ENCODE data around the gene MLLT1. TPM values are rescaled to one million over a fixed set of nuclear protein-coding genes. Genes with fewer than 3 reads are reported as not detected.
A peak's percentile ranks its signal among the peaks of the same experiment; 100 is the strongest.

MLLT1 gene
- total and polyA plus RNA-seq, 4 donors, result 2.1 to 15.6 (median 7.3) TPM

GRCh38 chr19:6253954-6254733 lies 25.6 kb downstream of the MLLT1 start (continued):
- TF ChIP-seq YY1 (IDR thresholded peaks at IDR 0.05) (no peak), SP1 (IDR thresholded peaks at IDR 0.05) (no peak), TAF1 (conservative IDR thresholded peaks at IDR 0.05) (no peak), HNF4A (conservative IDR thresholded peaks at IDR 0.05) (no peak), GABPA (IDR thresholded peaks at IDR 0.05 in 1 of 2, conservative IDR thresholded peaks at IDR 0.05 in 1 of 2) (no peak), FOXA1 (IDR thresholded peaks at IDR 0.05) (no peak), MAX (IDR thresholded peaks at IDR 0.05) (no peak)

- Histone ChIP-seq H3K36me3 (ENCODE audit: control insufficient read depth in 4 of 4, insufficient read depth in 3 of 4, low read depth in 1 of 4, low read length in 3 of 4) (peaks cover 3 to 14% (median 5%) of the 10 kb centered on the region in 4 donors), H3K4me1 (ENCODE audit: control insufficient read depth in 4 of 4, insufficient read depth in 4 of 4, low read length in 3 of 4) (peaks cover 3 to 34% (median 23%) of the 10 kb centered on the region in 4 donors), H3K9me3 (ENCODE audit: control insufficient read depth in 4 of 4, low read length in 3 of 4) (no peaks in the 10 kb centered on the region), H3K27ac (ENCODE audit: low read depth in 1 of 2, low read length in 2 of 2) (no peak overlapping the region), H3K4me3 (ENCODE audit: low read depth in 1 of 3, low read length in 3 of 3) (no peak overlapping the region), H3K9ac (ENCODE audit: low read depth in 1 of 2, low read length in 2 of 2) (no peak overlapping the region), H3K27me3 (ENCODE audit: control insufficient read depth in 4 of 4, insufficient read depth in 4 of 4, low read length in 3 of 4) (no peaks in the 10 kb centered on the region)
- DNase-seq (ENCODE audit: low spot score), result no peak
- TF ChIP-seq HNF4G (IDR thresholded peaks at IDR 0.05), result peak; percentile 61
- TF ChIP-seq EGR1 (IDR thresholded peaks at IDR 0.05; ENCODE audit: low read depth in 2 of 2), result no peak
- TF ChIP-seq HNF4A (conservative IDR thresholded peaks at IDR 0.05), result peak; percentile 90 to 94
- peak; percentile 55 to 71 for TF ChIP-seq RXRA (IDR thresholded peaks at IDR 0.05)
- WGBS, result 50% methylated on average over 9 of the region's 9 CpGs
Observed at GRCh38 chr19:6252066-6252465, 27.7 kb downstream of the MLLT1 start.

- DNase-seq (ENCODE audit: low spot score), result no peak
- no peaks in the 10 kb centered on the region for H3K9me3 ChIP-seq (ENCODE audit: control insufficient read depth in 4 of 4, low read length in 3 of 4)
- H3K4me3 ChIP-seq (ENCODE audit: low read depth in 1 of 3, low read length in 3 of 3), result no peak overlapping the region
- no peak for TF ChIP-seq SP1 (IDR thresholded peaks at IDR 0.05)
- TF ChIP-seq GABPA (IDR thresholded peaks at IDR 0.05 in 1 of 2, conservative IDR thresholded peaks at IDR 0.05 in 1 of 2), result no peak
- TF ChIP-seq JUND (IDR thresholded peaks at IDR 0.05), result no peak
- no peak for TF ChIP-seq FOXA2 (IDR thresholded peaks at IDR 0.05)
- no peak for TF ChIP-seq HNF4G (IDR thresholded peaks at IDR 0.05)
- no peak overlapping the region for H3K27ac ChIP-seq (ENCODE audit: low read depth in 1 of 2, low read length in 2 of 2)
- H3K27me3 ChIP-seq (ENCODE audit: control insufficient read depth in 4 of 4, insufficient read depth in 4 of 4, low read length in 3 of 4), result no peaks in the 10 kb centered on the region
- H3K4me1 ChIP-seq (ENCODE audit: control insufficient read depth in 4 of 4, insufficient read depth in 4 of 4, low read length in 3 of 4), result peaks cover 3 to 32% (median 23%) of the 10 kb centered on the region in 4 donors
- peaks cover 3 to 12% (median 6%) of the 10 kb centered on the region in 4 donors for H3K36me3 ChIP-seq (ENCODE audit: control insufficient read depth in 4 of 4, insufficient read depth in 3 of 4, low read depth in 1 of 4, low read length in 3 of 4)
- WGBS, result 89% methylated on average over 13 of the region's 13 CpGs
- no peak overlapping the region for H3K9ac ChIP-seq (ENCODE audit: low read depth in 1 of 2, low read length in 2 of 2)
Observed at GRCh38 chr19:6250909-6251308, 28.9 kb downstream of the MLLT1 start.

GRCh38 chr19:6250024-6250615 lies 29.7 kb downstream of the MLLT1 start:
- H3K4me3 ChIP-seq (ENCODE audit: low read depth in 1 of 3, low read length in 3 of 3), result no peak overlapping the region
- no peak overlapping the region for H3K9ac ChIP-seq (ENCODE audit: low read depth in 1 of 2, low read length in 2 of 2)
- 95% methylated on average over 4 of the region's 4 CpGs for WGBS
- H3K9me3 ChIP-seq (ENCODE audit: control insufficient read depth in 4 of 4, low read length in 3 of 4), result no peaks in the 10 kb centered on the region
- no peaks in the 10 kb centered on the region for H3K27me3 ChIP-seq (ENCODE audit: control insufficient read depth in 4 of 4, insufficient read depth in 4 of 4, low read length in 3 of 4)
- no peak overlapping the region for H3K27ac ChIP-seq (ENCODE audit: low read depth in 1 of 2, low read length in 2 of 2)
- peaks cover 3 to 12% (median 6%) of the 10 kb centered on the region in 4 donors for H3K36me3 ChIP-seq (ENCODE audit: control insufficient read depth in 4 of 4, insufficient read depth in 3 of 4, low read depth in 1 of 4, low read length in 3 of 4)
- TF ChIP-seq RAD21 (IDR thresholded peaks at IDR 0.05) (no peak), SP1 (IDR thresholded peaks at IDR 0.05) (no peak), ATF3 (IDR thresholded peaks at IDR 0.05) (no peak), NR2F2 (IDR thresholded peaks at IDR 0.05) (no peak), REST (IDR thresholded peaks at IDR 0.05) (no peak), EGR1 (IDR thresholded peaks at IDR 0.05; ENCODE audit: low read depth in 2 of 2) (no peak)
- peaks cover 3 to 32% (median 23%) of the 10 kb centered on the region in 4 donors for H3K4me1 ChIP-seq (ENCODE audit: control insufficient read depth in 4 of 4, insufficient read depth in 4 of 4, low read length in 3 of 4)
- no peak for DNase-seq (ENCODE audit: low spot score)
